GM18526 (cell line): ENCODE measurements around the gene KLF7.

Experiments
- POLR2A ChIP-seq: IDR thresholded peaks from 3 replicates; pipeline ENCODE4 v1.6.1; 2011; ENCODE audit not compliant: insufficient read length; ENCODE audit errors: extremely low read depth

KLF7 gene

DNA sequence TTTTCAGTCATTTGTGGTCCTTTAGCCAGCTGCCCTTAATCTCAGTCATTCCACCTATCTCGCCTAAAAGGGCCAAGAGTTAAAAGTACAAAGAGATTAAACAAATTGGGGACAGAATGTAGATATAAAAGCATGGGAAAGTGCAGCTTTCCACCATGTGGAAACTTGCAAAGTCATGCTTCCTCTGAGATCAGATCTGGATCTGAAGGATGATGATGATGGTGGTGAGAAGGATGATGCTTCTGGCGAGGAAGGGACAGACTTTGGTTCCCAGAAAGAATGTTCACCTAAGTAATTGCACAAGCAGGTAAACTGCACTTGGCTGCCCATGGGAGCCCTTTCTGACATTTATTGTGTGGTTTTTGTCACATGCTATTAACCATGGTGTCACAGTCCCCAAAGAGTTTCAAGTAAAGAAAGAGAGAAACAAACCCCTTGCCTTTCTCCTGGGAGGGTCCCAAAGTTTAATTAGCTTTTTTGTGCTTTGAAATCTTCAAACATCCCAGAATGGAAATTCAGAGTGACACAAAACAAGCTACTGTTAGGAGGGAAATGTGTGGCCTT lies 34.7 kb downstream of the KLF7 start:
- TF ChIP-seq POLR2A = no peak

DNA sequence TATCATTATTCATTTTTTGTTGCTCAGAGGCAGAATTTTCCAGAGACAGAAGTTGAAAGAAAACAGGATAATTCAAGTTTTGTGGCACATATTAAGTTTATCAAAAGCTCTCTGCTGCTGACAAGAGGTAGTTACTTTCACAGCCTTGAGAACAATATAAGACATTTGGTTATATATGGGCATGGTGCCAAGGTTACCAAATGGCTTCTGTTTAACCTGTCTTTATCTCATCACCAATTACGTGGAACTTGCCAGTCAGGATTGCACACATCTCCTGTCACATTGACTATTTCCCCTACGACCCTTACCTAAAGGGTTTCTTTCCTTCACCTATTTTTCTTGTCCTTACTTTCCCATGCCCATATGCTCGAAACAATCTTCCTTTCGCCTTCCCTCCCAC lies 35.9 kb downstream of the KLF7 start:
- TF ChIP-seq POLR2A = no peak

DNA sequence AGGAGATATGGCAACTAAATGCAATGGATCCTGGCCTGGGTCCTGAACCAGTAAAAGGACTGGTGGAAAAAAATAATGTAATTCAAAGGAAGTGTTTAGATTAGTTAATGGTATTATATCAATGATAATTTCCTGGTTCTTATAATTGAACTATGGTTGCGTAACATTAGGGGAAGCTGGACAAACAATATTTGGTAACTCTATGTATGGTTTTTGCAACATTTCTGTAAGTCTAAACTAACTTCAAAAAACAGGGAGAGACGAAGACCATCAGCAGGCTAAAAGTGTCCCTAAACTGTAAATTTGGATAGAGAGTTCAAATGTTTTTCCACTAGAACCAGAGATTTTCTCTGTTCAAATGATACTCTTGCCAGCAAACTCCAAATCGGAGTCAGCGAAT lies 36.9 kb downstream of the KLF7 start:
- TF ChIP-seq POLR2A = no peak

DNA sequence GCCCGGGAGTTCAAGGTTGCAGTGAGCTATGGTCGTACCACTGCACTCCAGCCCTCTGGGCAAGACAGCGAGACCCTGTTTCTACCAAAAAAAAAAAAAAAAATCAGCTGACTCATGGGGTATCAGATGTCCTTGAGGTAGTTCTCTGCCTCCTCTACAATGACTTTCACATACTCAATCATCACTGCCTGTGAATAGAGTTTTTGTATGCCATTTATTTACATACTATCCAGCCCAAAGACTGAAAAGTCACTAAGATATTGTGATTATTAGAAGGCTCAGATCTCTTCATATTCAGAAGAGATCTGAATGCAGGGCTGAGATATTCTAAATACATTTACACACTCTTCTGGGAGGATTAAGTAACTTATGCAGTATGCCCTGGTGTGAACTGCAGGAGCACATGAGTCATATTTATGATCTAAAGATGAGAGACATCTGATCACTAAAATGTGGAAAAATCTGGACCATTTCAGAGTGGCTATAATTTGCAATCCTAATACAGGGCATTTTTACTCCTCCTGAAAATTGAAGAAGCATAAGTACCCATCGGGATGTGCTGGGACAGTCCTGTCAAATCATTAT lies 38.9 kb downstream of the KLF7 start:
- no peak for TF ChIP-seq POLR2A

DNA sequence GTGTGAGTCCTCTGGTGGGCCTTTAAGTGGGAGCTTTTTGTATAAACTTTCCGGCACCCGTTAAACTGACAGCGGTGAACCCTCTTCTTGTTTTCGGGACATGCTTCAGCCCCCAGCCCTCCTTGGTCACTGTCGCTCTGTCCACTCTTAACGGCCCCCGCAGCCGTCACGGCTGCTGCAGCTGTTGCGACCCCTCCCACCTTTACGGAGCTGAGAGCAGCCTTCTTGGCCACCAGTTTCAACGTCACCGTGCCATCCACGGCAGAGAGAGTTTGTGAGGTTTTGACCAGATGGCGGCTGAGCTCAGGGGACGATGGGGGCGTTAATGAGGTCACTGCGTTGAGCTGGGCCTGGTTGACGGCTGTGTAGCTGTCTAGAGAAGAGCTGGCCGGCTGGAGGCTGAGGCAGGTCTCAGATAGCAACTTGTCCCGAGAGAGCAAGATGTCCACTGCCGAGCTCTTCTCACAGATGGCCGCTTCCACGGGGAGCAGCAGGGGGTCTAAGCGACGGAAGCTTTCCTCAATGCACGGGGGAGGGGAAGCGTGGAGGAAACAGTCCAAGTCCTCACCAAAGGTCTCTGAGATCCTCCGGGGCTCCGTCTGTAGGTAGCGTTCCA lies 41.9 kb downstream of the KLF7 start:
- TF ChIP-seq POLR2A = no peak

DNA sequence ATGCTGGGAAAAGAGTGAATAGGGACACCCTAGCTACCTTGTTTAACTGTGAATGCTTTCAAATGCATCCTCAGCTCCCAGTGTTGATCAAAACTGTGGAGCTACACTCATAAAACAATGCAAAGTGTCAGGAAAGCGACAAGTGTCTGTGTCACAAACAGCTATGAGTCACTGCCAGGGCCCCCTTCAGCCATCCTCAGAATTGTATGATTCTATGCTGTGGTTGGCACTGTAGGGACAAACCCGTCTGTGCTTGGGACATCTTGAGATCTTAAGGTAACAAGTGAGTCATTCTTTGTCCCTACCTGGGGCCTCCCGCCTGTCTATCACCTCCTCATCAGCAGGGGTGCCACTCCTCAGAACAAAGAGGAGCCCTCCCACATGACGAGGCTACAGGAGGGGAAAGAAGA lies 42.4 kb downstream of the KLF7 start:
- TF ChIP-seq POLR2A = no peak

DNA sequence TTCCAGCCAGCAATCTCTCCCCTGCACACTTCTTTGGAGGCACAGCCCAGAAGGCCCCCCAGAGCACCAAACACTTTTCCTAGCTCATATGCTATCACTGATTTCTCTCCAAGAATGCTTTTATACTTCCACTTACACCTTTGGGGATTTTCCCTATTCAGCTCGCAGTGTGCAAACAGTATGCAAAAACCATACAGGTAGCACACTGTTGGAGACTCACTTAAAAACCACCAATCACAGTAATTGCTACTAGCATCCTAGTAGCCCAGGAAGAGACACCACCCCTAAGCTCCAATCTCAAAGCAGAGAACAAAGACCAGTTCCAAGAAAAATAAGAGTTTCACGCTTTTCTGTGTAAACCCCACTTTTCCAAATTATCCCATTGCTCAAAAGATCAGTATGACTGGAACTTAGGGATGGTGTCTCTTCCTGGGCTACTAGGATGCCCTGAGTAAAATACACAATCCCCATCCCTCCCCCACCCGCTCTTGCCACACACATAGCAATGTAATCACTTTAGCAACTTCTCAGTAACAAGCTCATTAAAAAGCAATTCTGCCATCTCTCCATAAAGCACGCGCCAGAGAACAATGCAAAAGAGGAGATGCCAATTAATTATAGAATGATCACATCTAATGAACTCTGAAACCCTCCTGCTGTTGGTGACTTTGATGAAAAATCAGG lies 43.0 kb downstream of the KLF7 start:
- TF ChIP-seq POLR2A = no peak

DNA sequence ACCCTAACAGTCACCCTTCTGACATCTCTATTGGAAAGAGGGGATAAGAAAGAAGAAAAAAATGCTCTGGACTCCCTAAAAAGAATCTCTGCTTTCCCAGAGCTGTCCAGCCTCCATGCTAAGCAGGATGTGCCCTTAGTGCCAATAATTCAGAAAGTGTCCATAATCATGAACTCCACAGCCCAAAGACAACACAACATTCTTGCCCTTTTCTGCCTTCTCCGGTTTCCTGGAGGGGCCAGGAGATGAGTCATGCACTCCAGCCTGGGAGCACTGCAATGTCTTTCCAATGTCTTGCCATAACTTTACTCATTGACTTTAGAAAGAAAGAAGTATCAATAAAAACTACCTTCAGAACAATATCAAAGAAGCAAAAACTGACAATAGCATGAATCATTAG lies 44.0 kb downstream of the KLF7 start:
- TF ChIP-seq POLR2A = no peak

DNA sequence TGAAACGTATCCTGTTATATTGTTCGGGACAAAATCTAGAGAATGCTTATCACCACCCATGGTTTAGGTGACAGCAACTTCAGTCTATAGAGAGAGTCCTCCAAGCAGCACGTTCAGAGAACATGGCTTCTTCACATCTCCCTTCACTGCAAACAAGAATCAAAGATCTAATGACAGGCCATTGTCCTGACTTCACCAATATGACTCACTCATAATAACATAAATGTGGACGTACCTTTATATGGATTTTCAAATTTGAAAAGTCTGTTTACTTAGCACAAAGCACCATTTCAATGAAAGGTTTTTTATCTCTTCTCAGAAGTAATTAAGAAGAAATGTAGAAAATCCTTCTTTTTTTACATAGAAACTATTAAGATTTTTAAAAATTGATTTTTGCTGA lies 46.7 kb downstream of the KLF7 start:
- TF ChIP-seq POLR2A = no peak

DNA sequence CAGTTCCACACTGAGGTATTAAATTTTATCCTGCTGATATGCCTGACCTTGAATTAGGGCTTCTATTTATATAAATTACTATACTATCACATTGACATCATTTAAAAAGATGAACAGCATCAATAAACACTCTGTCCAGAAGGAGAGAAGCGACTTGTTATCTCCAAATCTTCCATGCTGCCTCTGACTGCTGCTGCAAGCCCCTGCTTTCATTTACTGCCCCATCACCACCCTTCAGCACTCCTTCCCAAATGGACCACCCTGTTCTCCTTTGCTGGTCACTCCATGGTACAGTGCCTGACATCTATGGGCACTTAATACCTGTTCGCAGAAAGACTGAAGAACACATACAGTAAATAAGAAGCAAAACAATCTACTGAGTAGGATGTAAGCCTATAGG lies 48.1 kb downstream of the KLF7 start:
- no peak for TF ChIP-seq POLR2A

DNA sequence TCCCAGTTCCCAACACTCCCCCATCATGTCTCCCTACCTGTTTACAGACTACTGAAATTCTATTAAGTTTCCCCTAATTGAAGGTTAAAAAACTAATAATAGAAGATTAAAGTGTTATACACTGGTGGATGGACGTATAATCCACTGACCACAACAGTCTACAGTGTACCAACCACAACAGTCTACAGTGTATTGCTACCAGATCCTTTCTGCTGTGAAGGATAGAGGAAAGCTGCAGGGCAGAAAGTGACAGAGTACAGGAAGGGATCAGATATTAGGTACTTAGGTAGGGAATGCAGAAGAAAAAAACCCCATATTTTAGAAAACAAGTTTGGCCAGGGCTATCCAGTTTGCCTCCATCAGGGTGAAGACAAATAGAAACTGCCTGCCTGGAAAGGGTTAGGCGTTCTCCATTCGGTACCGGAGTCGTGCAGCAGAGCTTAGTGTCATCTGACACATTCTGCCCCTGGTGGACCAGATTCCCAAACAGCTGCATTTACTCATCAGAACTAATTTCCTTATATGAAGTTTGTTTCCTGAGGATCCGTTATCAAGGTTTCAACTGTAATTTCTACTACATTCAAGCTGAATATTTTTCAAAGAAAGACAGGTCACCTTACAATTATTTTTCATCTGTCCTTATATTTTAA lies 49.9 kb downstream of the KLF7 start:
- no peak for TF ChIP-seq POLR2A

DNA sequence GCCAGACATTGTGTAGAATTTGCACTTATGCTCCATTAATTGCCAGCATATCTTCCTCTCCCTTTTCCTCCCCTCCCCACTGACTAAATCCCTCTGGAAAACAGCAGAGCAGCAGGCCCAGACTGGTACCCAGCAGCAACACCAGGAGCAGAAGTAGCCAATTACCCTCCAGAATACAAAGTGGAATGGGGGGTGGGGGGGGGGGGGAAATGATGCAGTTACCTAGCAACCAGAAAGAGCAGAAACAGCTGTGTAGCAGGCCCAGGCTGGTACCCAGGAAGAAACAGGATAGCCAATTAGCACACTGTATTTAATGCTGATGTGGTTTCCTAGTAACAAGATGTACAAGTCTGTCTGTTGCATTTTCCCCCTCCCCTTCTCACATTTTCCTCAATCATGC lies 52.3 kb downstream of the KLF7 start:
- TF ChIP-seq POLR2A = no peak

DNA sequence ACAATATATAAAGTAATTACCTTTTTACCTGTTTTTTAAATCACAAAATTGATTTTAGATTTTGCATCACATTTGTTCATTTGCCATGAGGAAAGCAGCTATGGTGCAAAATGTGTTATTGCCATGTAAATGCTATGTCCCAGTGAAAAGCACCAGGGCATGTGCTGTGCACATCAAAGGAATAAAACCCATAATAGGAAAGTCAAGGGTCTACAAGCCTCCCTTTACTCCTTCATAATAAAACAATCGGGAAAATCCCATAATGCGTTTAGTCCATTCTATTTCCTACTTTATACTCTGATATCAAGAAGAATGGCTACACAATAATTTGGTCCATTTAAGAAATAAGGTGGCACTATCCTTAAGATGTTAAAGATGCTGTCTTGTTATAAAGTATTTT lies 53.0 kb downstream of the KLF7 start:
- TF ChIP-seq POLR2A = no peak

DNA sequence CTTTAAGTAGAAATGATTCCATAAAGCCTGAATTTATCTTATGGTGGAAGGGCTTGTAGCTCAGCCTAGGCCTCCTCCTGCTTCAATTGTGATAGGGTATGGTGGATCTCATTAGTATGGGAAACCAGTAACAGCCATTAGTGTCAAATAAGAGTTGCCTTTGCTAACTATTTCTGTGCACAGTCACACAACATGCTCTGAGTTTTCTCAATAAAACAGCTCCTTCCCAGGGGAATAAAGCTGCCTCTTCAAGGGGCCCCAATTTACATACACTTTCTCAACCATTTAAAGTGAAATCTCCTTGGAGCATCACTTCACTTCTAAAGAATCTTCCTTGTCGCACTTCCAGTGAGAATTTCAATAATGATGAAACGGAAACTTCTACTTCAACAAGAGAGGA lies 53.4 kb downstream of the KLF7 start:
- no peak for TF ChIP-seq POLR2A

DNA sequence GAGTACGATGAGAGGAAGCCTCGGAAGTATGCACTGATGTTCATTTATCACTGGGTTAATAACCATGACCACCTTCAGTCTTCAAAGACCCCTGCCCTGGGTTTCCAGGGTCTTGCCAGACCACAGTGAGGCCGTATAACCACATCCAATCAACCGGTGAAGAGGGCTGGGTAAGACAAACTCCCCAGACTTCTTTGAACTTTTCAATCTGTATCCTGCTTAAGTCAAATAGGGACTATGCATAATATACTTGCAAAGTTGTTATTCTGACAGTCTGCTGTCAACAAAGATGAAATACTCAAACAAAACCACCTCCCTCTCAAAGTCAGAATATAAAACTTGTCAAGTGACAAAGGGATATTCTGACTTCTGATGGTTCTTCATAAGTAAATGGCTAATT lies 54.0 kb downstream of the KLF7 start:
- TF ChIP-seq POLR2A = no peak

DNA sequence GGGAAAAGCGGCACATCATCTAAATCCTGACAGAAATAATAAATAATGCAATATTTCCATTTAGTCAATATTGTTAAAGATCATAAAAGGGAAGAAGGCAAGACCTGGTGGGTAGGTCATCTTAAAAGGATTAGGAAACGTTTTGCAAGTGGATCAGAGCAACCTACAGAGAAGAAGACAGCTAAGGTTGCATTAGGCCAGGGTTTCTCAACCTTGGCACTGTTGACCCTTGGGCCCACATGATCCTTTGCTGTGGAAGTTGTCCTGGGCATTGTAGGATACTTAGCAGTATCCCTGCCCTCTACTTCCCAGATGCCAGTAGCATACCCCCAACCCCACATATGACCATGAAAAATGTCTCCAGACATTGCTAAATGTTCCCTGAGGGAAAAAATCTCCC lies 55.0 kb downstream of the KLF7 start:
- TF ChIP-seq POLR2A = no peak
